PC-9 (cell line): ENCODE measurements around the gene SLC6A6. TPM values are rescaled to one million over a fixed set of nuclear protein-coding genes. Genes with fewer than 3 reads are reported as not detected.

Experiments
- BruUV-seq: library from RNA; stranded (reverse); fragments of 400-500 nt; replicated peaks from 2 replicates; lab custom pipeline; 2021; lab: Mats Ljungman, UMichigan
- CTCF ChIA-PET: fragments of 300-600 bp; sonication (Branson Sonifier 250); formaldehyde crosslinking; loops from one replicate; lab custom pipeline; 2022; ENCODE audit warnings: antibody characterized with exemption; lab: Charles Lee
- POLR2A ChIA-PET: fragments of 300-600 bp; sonication (Branson Sonifier 250); formaldehyde crosslinking; loops from one replicate; lab custom pipeline; 2022; ENCODE audit warnings: antibody characterized with exemption; ENCODE audit not compliant: unreplicated experiment; lab: Charles Lee
- DNase-seq, 2 experiments: peaks; one replicate each; pipeline versions ENCODE4 v3.0.0 to v3.0.0-alpha.2; 2015 to 2022; ENCODE audit warnings: mixed read lengths in 1 of 2
- H2AFZ ChIP-seq: fragments of 200-600 bp; sonication (generic); 2 replicates; pipeline ENCODE4 v1.8.1; 2017; ENCODE audit warnings: antibody characterized with exemption
- H3F3A ChIP-seq: fragments of 200-600 bp; sonication (generic); 2 replicates; pipeline ENCODE4 v1.8.1; 2017; ENCODE audit warnings: antibody characterized with exemption, mild to moderate bottlenecking, low read depth; ENCODE audit not compliant: insufficient read depth
- H3K27ac ChIP-seq: fragments of 200-600 bp; sonication (generic); 2 replicates; pipeline ENCODE4 v1.6.1; 2016; ENCODE audit warnings: mixed run types
- H3K27me3 ChIP-seq: fragments of 200-600 bp; sonication (generic); 2 replicates; pipeline ENCODE4 v1.6.1; 2016; ENCODE audit warnings: low read depth, mixed run types; ENCODE audit not compliant: insufficient read depth
- H3K36me3 ChIP-seq: fragments of 200-600 bp; sonication (generic); 2 replicates; pipeline ENCODE4 v1.6.1; 2016; ENCODE audit warnings: low read depth, mixed run types
- H3K4me1 ChIP-seq: fragments of 200-600 bp; sonication (generic); replicated peaks from 2 replicates; pipeline ENCODE4 v1.6.1; 2016; ENCODE audit warnings: mixed run types; ENCODE audit not compliant: insufficient read depth
- H3K4me2 ChIP-seq: fragments of 200-600 bp; sonication (generic); 2 replicates; pipeline ENCODE4 v1.6.1; 2017; ENCODE audit warnings: mixed run types
- H3K4me3 ChIP-seq: fragments of 200-600 bp; sonication (generic); 2 replicates; pipeline ENCODE4 v1.6.1; 2016; ENCODE audit warnings: mixed run types
- H3K79me2 ChIP-seq: fragments of 200-600 bp; sonication (generic); 2 replicates; pipeline ENCODE4 v1.6.1; 2017; ENCODE audit warnings: low read depth, mixed run types
- H3K9me2 ChIP-seq: fragments of 200-600 bp; sonication (generic); 2 replicates; pipeline ENCODE4 v1.8.1; 2017; ENCODE audit warnings: mild to moderate bottlenecking; ENCODE audit not compliant: insufficient read depth
- H3K9me3 ChIP-seq: fragments of 200-600 bp; sonication (generic); 2 replicates; pipeline ENCODE4 v1.8.1; 2016; ENCODE audit warnings: low read depth; ENCODE audit not compliant: insufficient read depth
- H4K20me1 ChIP-seq: fragments of 200-600 bp; sonication (generic); 2 replicates; pipeline ENCODE4 v1.8.1; 2017; ENCODE audit not compliant: insufficient read depth
- CTCF ChIP-seq: fragments of 200-600 bp; sonication (generic); conservative IDR thresholded peaks from 2 replicates; pipeline ENCODE4 v1.6.1; 2017; ENCODE audit warnings: mixed run types, antibody characterized with exemption, mild to moderate bottlenecking, moderate library complexity
- EZH2 ChIP-seq: fragments of 200-600 bp; sonication (generic); IDR thresholded peaks from 2 replicates; pipeline ENCODE4 v1.8.0; 2017; ENCODE audit warnings: antibody characterized with exemption, low read depth
- intact Hi-C: fragments of 100-400 bp; cut with micrococcal nuclease; formaldehyde crosslinking; loops from one replicate; pipeline ENCODE4 v1.10.0; 2022; ENCODE audit not compliant: unreplicated experiment
- total RNA-seq: library from RNA; stranded (reverse); gene quantifications from 2 replicates; pipeline ENCODE4 v1.2.3, GENCODE V29; 2021

Gene SLC6A6
- total RNA-seq, 1 experiment from 2014 or later: 122 TPM

- H3K9me3 ChIP-seq: no peaks in the 10 kb centered on the region
- no peaks in the 10 kb centered on the region for H3K9me2 ChIP-seq
- no peak overlapping the region for H2AFZ ChIP-seq
- no peaks in the 10 kb centered on the region for H3K4me1 ChIP-seq
- BruUV-seq: no TSS peak
- no peak for DNase-seq
- H3K36me3 ChIP-seq: no peaks in the 10 kb centered on the region
- H3K79me2 ChIP-seq: no peaks in the 10 kb centered on the region
- no peak overlapping the region for H3K4me3 ChIP-seq
- ChIA-PET POLR2A (interaction anchor here (0.6 kb wide), 1 partner anchor 394 kb away, joined by 3 read pairs; the partner anchor contains the start of gene CHCHD4), CTCF (no interaction called here)
- H3K4me2 ChIP-seq: no peak overlapping the region
- H3K27ac ChIP-seq: no peak overlapping the region
- H3F3A ChIP-seq: no peaks in the 10 kb centered on the region
- intact Hi-C loops: no loop called here
- H3K27me3 ChIP-seq: peaks cover 39% of the 10 kb centered on the region
- H4K20me1 ChIP-seq: no peaks in the 10 kb centered on the region
- no peak for TF ChIP-seq CTCF
- TF ChIP-seq EZH2: no peak
Measured at GRCh38 chr3:14518893-14519292, 116.5 kb downstream of the SLC6A6 start.

- POLR2A ChIA-PET: interaction anchor here (0.6 kb wide), 1 partner anchor 395 kb away, joined by 3 read pairs; the partner anchor contains the start of gene CHCHD4
- Histone ChIP-seq H3K36me3 (no peaks in the 10 kb centered on the region), H2AFZ (no peak overlapping the region), H3K4me3 (no peak overlapping the region), H3K9me3 (no peaks in the 10 kb centered on the region), H3K27ac (no peak overlapping the region), H3K4me1 (no peaks in the 10 kb centered on the region), H4K20me1 (no peaks in the 10 kb centered on the region), H3K9me2 (no peaks in the 10 kb centered on the region), H3F3A (no peaks in the 10 kb centered on the region), H3K4me2 (no peak overlapping the region), H3K27me3 (peaks cover 39% of the 10 kb centered on the region), H3K79me2 (no peaks in the 10 kb centered on the region)
- no TSS peak for BruUV-seq
- intact Hi-C loops: no loop called here
- CTCF ChIA-PET: no interaction called here
- TF ChIP-seq EZH2 (no peak), CTCF (no peak)
- no peak for DNase-seq
Measured at GRCh38 chr3:14519406-14519805, 117.0 kb downstream of the SLC6A6 start.

GRCh38 chr3:14520149-14520548 is 117.7 kb downstream of the SLC6A6 start:
- no peak overlapping the region for H3K4me2 ChIP-seq
- CTCF ChIA-PET: no interaction called here
- H3K9me2 ChIP-seq: no peaks in the 10 kb centered on the region
- H3K4me3 ChIP-seq: no peak overlapping the region
- no peak overlapping the region for H2AFZ ChIP-seq
- no peak overlapping the region for H3K27ac ChIP-seq
- H3K36me3 ChIP-seq: no peaks in the 10 kb centered on the region
- intact Hi-C loops: no loop called here
- POLR2A ChIA-PET: interaction anchor here (0.6 kb wide), 1 partner anchor 371 kb away, joined by 3 read pairs; no protein-coding TSS in a partner anchor
- H4K20me1 ChIP-seq: no peaks in the 10 kb centered on the region
- H3K27me3 ChIP-seq: peaks cover 39% of the 10 kb centered on the region
- TF ChIP-seq CTCF (no peak), EZH2 (no peak)
- H3F3A ChIP-seq: no peaks in the 10 kb centered on the region
- no TSS peak for BruUV-seq
- H3K79me2 ChIP-seq: no peaks in the 10 kb centered on the region
- DNase-seq: no peak
- H3K9me3 ChIP-seq: no peaks in the 10 kb centered on the region
- H3K4me1 ChIP-seq: no peaks in the 10 kb centered on the region
